Measurements from ENCODE around the gene IFIT1. TPM values are rescaled to one million over a fixed set of nuclear protein-coding genes. Genes with fewer than 3 reads are reported as not detected.

IFIT1 gene
- total RNA-seq, 5 donors from 2014 or later (not counting 1 experiment from before 2014, with no cell fraction given), result 1.7 to 5.5 (median 3.0) TPM

GRCh38 chr10:89392974-89393373 is 551 bp downstream of the IFIT1 start:
- no peaks in the 10 kb centered on the region for H3K9me3 Mint-ChIP-seq
- no peaks in the 10 kb centered on the region for H3K9me3 ChIP-seq
- DNase-seq (peak in 1 of 35 experiments; percentile 34), ATAC-seq (replicated peaks in 1 of 4) (peak in 3 of 4 experiments; percentile 29 to 38 (median 37))
- peak overlapping the region; percentile 90 to 94 for H3K27ac Mint-ChIP-seq
- H3K4me1 ChIP-seq (ENCODE audit: control insufficient read depth in 1 of 2, extremely low read depth in 1 of 2, insufficient read depth in 2 of 2, low read length in 2 of 2), result peaks cover 10 to 15% of the 10 kb centered on the region in 2 experiments
- ChIA-PET POLR2A (interaction anchor here (0.5 to 2.4 kb wide), 8 partner anchors 21 to 1770 kb away, joined by 3 to 37 read pairs (median 6); partner anchors contain the start of genes IFIT5 (in 2 of the 2), IFIT2 (in 1 of the 2) and LIPA (in 1 of the 2)), CTCF (interaction anchor here (0.6 to 3.0 kb wide), 10 partner anchors 10 to 309 kb away, joined by 3 to 29 read pairs (median 6); partner anchors contain the start of genes LIPA (in 2 of the 2), IFIT2 (in 1 of the 2) and IFIT5 (in 1 of the 2))
- no peaks in the 10 kb centered on the region for H3K27me3 ChIP-seq (replicated peaks in 1 of 2; ENCODE audit: control insufficient read depth in 2 of 2, extremely low read depth in 1 of 2, insufficient read depth in 2 of 2, low read length in 1 of 2)
- peaks cover 34 to 55% (median 48%) of the 10 kb centered on the region in 3 donors for H3K4me1 Mint-ChIP-seq
- no peaks in the 10 kb centered on the region for H3K27me3 Mint-ChIP-seq
- H3K36me3 Mint-ChIP-seq, result peaks cover 19% of the 10 kb centered on the region
- 67% methylated on average over 2 of the region's 2 CpGs for WGBS (ENCODE audit: insufficient coverage)
- peak overlapping the region; percentile 91 for H3K27ac ChIP-seq (ENCODE audit: low read length)
- H3K4me3 Mint-ChIP-seq, result peak overlapping the region; percentile 80 to 90 (median 83)
- peak overlapping the region; percentile 78 to 79 for H3K4me3 ChIP-seq (ENCODE audit: control insufficient read depth in 1 of 2, extremely low read depth in 1 of 2, low read length in 1 of 2)
- no peaks in the 10 kb centered on the region for H3K36me3 ChIP-seq (ENCODE audit: control insufficient read depth in 2 of 2, extremely low read depth in 1 of 2, insufficient read depth in 1 of 2, low read length in 1 of 2)

- DNase-seq (no peak), ATAC-seq (replicated peaks in 1 of 4) (no peak)
- Mint-ChIP-seq H3K4me1 (peaks cover 43 to 64% (median 54%) of the 10 kb centered on the region in 3 donors), H3K27ac (peak overlapping the region in 1 of 2 donors; percentile 31), H3K9me3 (no peaks in the 10 kb centered on the region), H3K27me3 (no peaks in the 10 kb centered on the region), H3K4me3 (peak overlapping the region; percentile 80 to 90 (median 83)), H3K36me3 (peaks cover 27% of the 10 kb centered on the region)
- ChIA-PET CTCF (interaction anchor here in 1 of 2 donors (0.7 to 3.0 kb wide), 2 partner anchors 21 to 147 kb away, joined by 3 to 29 read pairs; partner anchors contain the start of gene IFIT5), POLR2A (interaction anchor here in 1 of 2 donors (0.7 kb wide), 1 partner anchor 89 kb away, joined by 4 read pairs; no protein-coding TSS in a partner anchor)
- Histone ChIP-seq H3K4me3 (ENCODE audit: control insufficient read depth in 1 of 2, extremely low read depth in 1 of 2, low read length in 1 of 2) (no peak overlapping the region), H3K36me3 (ENCODE audit: control insufficient read depth in 2 of 2, extremely low read depth in 1 of 2, insufficient read depth in 1 of 2, low read length in 1 of 2) (no peaks in the 10 kb centered on the region), H3K9me3 (no peaks in the 10 kb centered on the region), H3K27ac (ENCODE audit: low read length) (no peak overlapping the region), H3K27me3 (replicated peaks in 1 of 2; ENCODE audit: control insufficient read depth in 2 of 2, extremely low read depth in 1 of 2, insufficient read depth in 2 of 2, low read length in 1 of 2) (no peaks in the 10 kb centered on the region), H3K4me1 (ENCODE audit: control insufficient read depth in 1 of 2, extremely low read depth in 1 of 2, insufficient read depth in 2 of 2, low read length in 2 of 2) (peaks cover 10 to 15% of the 10 kb centered on the region in 2 experiments)
- WGBS (ENCODE audit: insufficient coverage), result no CpG with 5 or more reads among the region's 3 CpGs
Observed at GRCh38 chr10:89393898-89394297, 1.5 kb downstream of the IFIT1 start.

GRCh38 chr10:89395141-89395540 is 2.7 kb downstream of the IFIT1 start:
- no peak for ATAC-seq (replicated peaks in 1 of 4)
- ChIA-PET POLR2A (no interaction called here), CTCF (interaction anchor here in 1 of 2 donors (0.6 kb wide), 1 partner anchor 99 kb away, joined by 3 read pairs; no protein-coding TSS in a partner anchor)
- Histone ChIP-seq H3K4me1 (ENCODE audit: control insufficient read depth in 1 of 2, extremely low read depth in 1 of 2, insufficient read depth in 2 of 2, low read length in 2 of 2) (peaks cover 10 to 15% of the 10 kb centered on the region in 2 experiments), H3K4me3 (ENCODE audit: control insufficient read depth in 1 of 2, extremely low read depth in 1 of 2, low read length in 1 of 2) (no peak overlapping the region), H3K9me3 (no peaks in the 10 kb centered on the region), H3K27ac (ENCODE audit: low read length) (no peak overlapping the region), H3K36me3 (ENCODE audit: control insufficient read depth in 2 of 2, extremely low read depth in 1 of 2, insufficient read depth in 1 of 2, low read length in 1 of 2) (no peaks in the 10 kb centered on the region), H3K27me3 (replicated peaks in 1 of 2; ENCODE audit: control insufficient read depth in 2 of 2, extremely low read depth in 1 of 2, insufficient read depth in 2 of 2, low read length in 1 of 2) (no peaks in the 10 kb centered on the region)
- no peak overlapping the region for H3K27ac Mint-ChIP-seq
- no peak for DNase-seq
- no peaks in the 10 kb centered on the region for H3K9me3 Mint-ChIP-seq
- peak overlapping the region; percentile 3 to 46 (median 28) for H3K4me3 Mint-ChIP-seq
- WGBS (ENCODE audit: insufficient coverage), result 88% methylated on average over 2 of the region's 2 CpGs
- no peaks in the 10 kb centered on the region for H3K27me3 Mint-ChIP-seq
- peaks cover 53 to 77% (median 65%) of the 10 kb centered on the region in 3 donors for H3K4me1 Mint-ChIP-seq
- H3K36me3 Mint-ChIP-seq, result peaks cover 38% of the 10 kb centered on the region

- peaks cover 61% of the 10 kb centered on the region for H3K36me3 Mint-ChIP-seq
- ChIA-PET POLR2A (no interaction called here), CTCF (interaction anchor here in 1 of 2 donors (0.6 kb wide), 1 partner anchor 16 kb away, joined by 3 read pairs; the partner anchor contains the start of gene IFIT5)
- H3K27ac Mint-ChIP-seq, result peak overlapping the region; percentile 27 to 28
- DNase-seq (no peak), ATAC-seq (replicated peaks in 1 of 4) (no peak)
- H3K4me1 Mint-ChIP-seq, result peaks cover 56 to 73% (median 57%) of the 10 kb centered on the region in 3 donors
- no peak overlapping the region for H3K4me3 ChIP-seq (ENCODE audit: control insufficient read depth in 1 of 2, extremely low read depth in 1 of 2, low read length in 1 of 2)
- peaks cover 0 to 6% of the 10 kb centered on the region in 2 donors for H3K36me3 ChIP-seq (ENCODE audit: control insufficient read depth in 2 of 2, extremely low read depth in 1 of 2, insufficient read depth in 1 of 2, low read length in 1 of 2)
- H3K27me3 Mint-ChIP-seq, result no peaks in the 10 kb centered on the region
- no peak overlapping the region for H3K27ac ChIP-seq (ENCODE audit: low read length)
- no peaks in the 10 kb centered on the region for H3K9me3 Mint-ChIP-seq
- no peaks in the 10 kb centered on the region for H3K9me3 ChIP-seq
- H3K27me3 ChIP-seq (replicated peaks in 1 of 2; ENCODE audit: control insufficient read depth in 2 of 2, extremely low read depth in 1 of 2, insufficient read depth in 2 of 2, low read length in 1 of 2), result no peaks in the 10 kb centered on the region
- WGBS (ENCODE audit: insufficient coverage), result 100% methylated on average over 2 of the region's 5 CpGs
- H3K4me3 Mint-ChIP-seq, result no peak overlapping the region
- H3K4me1 ChIP-seq (ENCODE audit: control insufficient read depth in 1 of 2, extremely low read depth in 1 of 2, insufficient read depth in 2 of 2, low read length in 2 of 2), result peaks cover 4 to 7% of the 10 kb centered on the region in 2 experiments
Observed at GRCh38 chr10:89398003-89398749, 5.8 kb downstream of the IFIT1 start.

- Mint-ChIP-seq H3K9me3 (no peaks in the 10 kb centered on the region), H3K4me3 (no peak overlapping the region), H3K4me1 (peaks cover 44 to 60% (median 48%) of the 10 kb centered on the region in 3 donors), H3K36me3 (peaks cover 73% of the 10 kb centered on the region), H3K27me3 (no peaks in the 10 kb centered on the region), H3K27ac (no peak overlapping the region)
- Histone ChIP-seq H3K4me3 (ENCODE audit: control insufficient read depth in 1 of 2, extremely low read depth in 1 of 2, low read length in 1 of 2) (no peak overlapping the region), H3K9me3 (no peaks in the 10 kb centered on the region), H3K27ac (ENCODE audit: low read length) (no peak overlapping the region), H3K27me3 (replicated peaks in 1 of 2; ENCODE audit: control insufficient read depth in 2 of 2, extremely low read depth in 1 of 2, insufficient read depth in 2 of 2, low read length in 1 of 2) (no peaks in the 10 kb centered on the region), H3K36me3 (ENCODE audit: control insufficient read depth in 2 of 2, extremely low read depth in 1 of 2, insufficient read depth in 1 of 2, low read length in 1 of 2) (peaks cover 3 to 9% of the 10 kb centered on the region in 2 donors), H3K4me1 (ENCODE audit: control insufficient read depth in 1 of 2, extremely low read depth in 1 of 2, insufficient read depth in 2 of 2, low read length in 2 of 2) (peaks cover 0 to 2% of the 10 kb centered on the region in 2 experiments)
- ChIA-PET POLR2A (interaction anchor here (0.6 kb wide), 2 partner anchors 17 to 88 kb away, joined by 3 read pairs; no protein-coding TSS in a partner anchor), CTCF (no interaction called here)
- DNase-seq (no peak), ATAC-seq (replicated peaks in 1 of 4) (no peak)
- WGBS (ENCODE audit: insufficient coverage), result no CpG with 5 or more reads among the region's 1 CpG
Observed at GRCh38 chr10:89399956-89400355, 7.5 kb downstream of the IFIT1 start.

- H3K27me3 Mint-ChIP-seq, result no peaks in the 10 kb centered on the region
- Histone ChIP-seq H3K9me3 (no peaks in the 10 kb centered on the region), H3K27me3 (replicated peaks in 1 of 2; ENCODE audit: control insufficient read depth in 2 of 2, extremely low read depth in 1 of 2, insufficient read depth in 2 of 2, low read length in 1 of 2) (no peaks in the 10 kb centered on the region), H3K4me1 (ENCODE audit: control insufficient read depth in 1 of 2, extremely low read depth in 1 of 2, insufficient read depth in 2 of 2, low read length in 2 of 2) (no peaks in the 10 kb centered on the region), H3K27ac (ENCODE audit: low read length) (no peak overlapping the region), H3K36me3 (ENCODE audit: control insufficient read depth in 2 of 2, extremely low read depth in 1 of 2, insufficient read depth in 1 of 2, low read length in 1 of 2) (peaks cover 3 to 9% of the 10 kb centered on the region in 2 donors), H3K4me3 (ENCODE audit: control insufficient read depth in 1 of 2, extremely low read depth in 1 of 2, low read length in 1 of 2) (no peak overlapping the region)
- DNase-seq (no peak), ATAC-seq (replicated peaks in 1 of 4) (no peak)
- peak overlapping the region in 1 of 2 donors; percentile 48 for H3K27ac Mint-ChIP-seq
- ChIA-PET POLR2A (interaction anchor here in 1 of 2 donors (0.7 kb wide), 1 partner anchor 14 kb away, joined by 3 read pairs; no protein-coding TSS in a partner anchor), CTCF (interaction anchor here in 1 of 2 donors (1.0 to 1.4 kb wide), 2 partner anchors 11 kb away, joined by 3 to 4 read pairs; partner anchors contain the start of genes IFIT1 and IFIT5)
- WGBS (ENCODE audit: insufficient coverage), result no CpG with 5 or more reads among the region's 2 CpGs
- H3K36me3 Mint-ChIP-seq, result peaks cover 69% of the 10 kb centered on the region
- H3K9me3 Mint-ChIP-seq, result no peaks in the 10 kb centered on the region
- H3K4me1 Mint-ChIP-seq, result peaks cover 21 to 42% (median 39%) of the 10 kb centered on the region in 3 donors
- no peak overlapping the region for H3K4me3 Mint-ChIP-seq
Observed at GRCh38 chr10:89403043-89403442, 10.6 kb downstream of the IFIT1 start.

Data from T-cell (primary cell).